ENCODE results near the gene BCL11A. TPM values are rescaled to one million over a fixed set of nuclear protein-coding genes. Genes with fewer than 3 reads are reported as not detected.

Gene BCL11A
- 1 to 10 TPM; 1.5 to 8.8 (median 3.2) TPM for total RNA-seq

DNA sequence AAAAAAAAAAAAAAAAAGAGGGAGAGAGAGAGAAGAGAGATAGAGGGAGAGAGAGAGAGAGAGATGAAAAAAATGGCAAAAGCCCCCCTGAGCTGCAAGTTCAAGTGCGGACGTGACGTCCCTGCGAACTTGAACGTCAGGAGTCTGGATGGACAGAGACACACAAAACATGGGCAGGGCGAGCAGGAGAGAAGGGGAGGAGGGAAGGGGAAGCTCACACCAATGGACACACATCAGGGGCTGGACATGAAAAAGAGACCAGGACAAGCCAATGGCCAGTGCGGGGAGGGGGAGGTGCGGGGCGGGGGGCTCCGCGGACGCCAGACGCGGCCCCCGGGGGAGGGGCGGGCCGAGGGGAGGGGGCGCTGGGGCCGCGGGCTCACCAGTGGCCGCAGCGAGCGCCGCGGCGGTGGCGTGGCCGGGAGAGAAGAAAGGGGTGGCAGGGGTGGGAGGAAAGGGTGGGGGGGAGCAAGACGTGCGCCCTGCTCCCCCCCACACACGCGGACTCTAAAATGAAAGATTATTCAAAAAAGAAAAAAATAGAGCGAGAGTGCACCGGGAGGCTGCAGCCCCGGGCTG is at the start of gene BCL11A:
BCL11A (minus strand) TSS at position 160 of the 579 bp plus-strand sequence. CDS start 384 bp downstream, outside the sequence.
- peak within 1 kb of the TSS in 1 of 2 donors; percentile 3 for H3K27ac ChIP-seq

DNA sequence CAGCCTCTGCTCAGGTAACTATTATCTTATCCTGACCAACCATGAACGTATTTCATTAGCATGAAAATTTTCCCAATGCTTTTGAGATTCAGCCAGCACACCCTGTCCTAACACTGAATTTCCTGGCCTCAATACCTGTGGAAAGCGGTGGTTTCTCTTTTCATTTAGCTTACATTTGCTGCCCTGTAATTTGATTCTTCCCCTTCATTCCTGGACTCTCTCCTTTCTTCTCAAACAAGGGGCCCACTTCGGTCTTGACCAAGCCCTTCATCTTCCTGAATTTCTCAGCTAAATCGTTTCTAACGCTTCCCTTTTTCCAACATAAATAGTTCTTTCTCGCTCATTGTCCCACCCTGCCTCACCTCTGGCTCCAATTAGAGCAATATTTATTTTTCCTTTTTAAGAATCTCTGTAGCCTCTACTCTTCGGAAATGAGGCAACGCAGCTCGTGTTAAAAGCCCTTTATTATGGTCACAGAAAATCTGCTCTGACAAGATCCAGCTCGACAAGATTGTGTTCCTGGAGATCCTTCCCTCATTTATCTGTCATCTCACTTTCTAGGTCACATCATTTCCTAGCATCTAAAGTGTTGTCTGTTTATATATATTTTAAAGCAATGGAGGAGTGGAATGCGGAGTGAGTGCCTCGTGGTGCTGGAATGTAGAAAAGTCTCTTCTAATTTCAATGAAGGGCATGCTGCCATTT is 49.5 kb upstream of the BCL11A start:
- H3K27ac ChIP-seq, result no peak overlapping the region

More for the DNA sequence above, at the start of gene BCL11A:
- peak within 1 kb of the TSS; percentile 39 to 50 for H3K4me3 ChIP-seq
- no peak for DNase-seq
- peaks cover 0 to 29% of the 10 kb centered on the region in 2 donors for H3K4me1 ChIP-seq
- intact Hi-C loops (cut with DNase I; ENCODE audit: low total_unique reads), result no loop called here
- H3K9me3 ChIP-seq, result no peaks in the 10 kb centered on the region
- H3K27me3 ChIP-seq, result peaks cover 12 to 47% of the 10 kb centered on the region in 2 donors
- H3K36me3 ChIP-seq, result no peaks in the 10 kb centered on the region
- TF ChIP-seq POLR2A (IDR thresholded peaks at IDR 0.05), result no peak
- TF ChIP-seq, protein P1, sequence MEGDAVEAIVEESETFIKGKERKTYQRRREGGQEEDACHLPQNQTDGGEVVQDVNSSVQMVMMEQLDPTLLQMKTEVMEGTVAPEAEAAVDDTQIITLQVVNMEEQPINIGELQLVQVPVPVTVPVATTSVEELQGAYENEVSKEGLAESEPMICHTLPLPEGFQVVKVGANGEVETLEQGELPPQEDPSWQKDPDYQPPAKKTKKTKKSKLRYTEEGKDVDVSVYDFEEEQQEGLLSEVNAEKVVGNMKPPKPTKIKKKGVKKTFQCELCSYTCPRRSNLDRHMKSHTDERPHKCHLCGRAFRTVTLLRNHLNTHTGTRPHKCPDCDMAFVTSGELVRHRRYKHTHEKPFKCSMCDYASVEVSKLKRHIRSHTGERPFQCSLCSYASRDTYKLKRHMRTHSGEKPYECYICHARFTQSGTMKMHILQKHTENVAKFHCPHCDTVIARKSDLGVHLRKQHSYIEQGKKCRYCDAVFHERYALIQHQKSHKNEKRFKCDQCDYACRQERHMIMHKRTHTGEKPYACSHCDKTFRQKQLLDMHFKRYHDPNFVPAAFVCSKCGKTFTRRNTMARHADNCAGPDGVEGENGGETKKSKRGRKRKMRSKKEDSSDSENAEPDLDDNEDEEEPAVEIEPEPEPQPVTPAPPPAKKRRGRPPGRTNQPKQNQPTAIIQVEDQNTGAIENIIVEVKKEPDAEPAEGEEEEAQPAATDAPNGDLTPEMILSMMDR (IDR thresholded peaks at IDR 0.05), result no peak

DNA sequence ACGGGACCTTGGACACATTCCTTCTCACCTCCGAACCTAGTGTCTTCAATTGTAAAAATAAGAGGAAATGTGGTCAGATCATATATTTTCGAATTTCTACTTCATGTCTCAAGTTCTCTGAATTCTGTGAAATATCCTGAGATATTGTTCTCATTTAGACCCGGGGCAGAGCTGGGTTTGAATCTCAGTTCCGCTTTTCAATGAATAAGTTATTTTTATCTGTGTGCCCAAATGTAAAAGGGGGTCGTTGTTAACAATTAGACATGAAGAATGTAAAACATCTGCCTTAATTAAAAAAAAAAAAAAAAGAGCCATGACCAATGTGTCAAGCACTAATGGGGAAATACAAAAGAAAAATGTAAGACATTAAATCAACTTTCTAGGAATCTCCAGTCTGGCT is 48.9 kb upstream of the BCL11A start:
- Histone ChIP-seq H3K4me3 (no peak overlapping the region), H3K9me3 (no peaks in the 10 kb centered on the region), H3K27me3 (no peaks in the 10 kb centered on the region), H3K4me1 (no peaks in the 10 kb centered on the region), H3K36me3 (no peaks in the 10 kb centered on the region), H3K27ac (no peak overlapping the region)
- no peak for DNase-seq
- intact Hi-C loops (cut with DNase I; ENCODE audit: low total_unique reads), result no loop called here
- no peak for TF ChIP-seq POLR2A (IDR thresholded peaks at IDR 0.05)
- TF ChIP-seq, protein P1 (IDR thresholded peaks at IDR 0.05), result no peak

More for the DNA sequence above, 49.5 kb upstream of the BCL11A start:
- no peaks in the 10 kb centered on the region for H3K27me3 ChIP-seq
- TF ChIP-seq, protein P1 (IDR thresholded peaks at IDR 0.05), result no peak
- TF ChIP-seq POLR2A (IDR thresholded peaks at IDR 0.05), result no peak
- H3K4me1 ChIP-seq, result no peaks in the 10 kb centered on the region
- intact Hi-C loops (cut with DNase I; ENCODE audit: low total_unique reads), result no loop called here
- no peak for DNase-seq
- no peaks in the 10 kb centered on the region for H3K36me3 ChIP-seq
- no peaks in the 10 kb centered on the region for H3K9me3 ChIP-seq
- no peak overlapping the region for H3K4me3 ChIP-seq

DNA sequence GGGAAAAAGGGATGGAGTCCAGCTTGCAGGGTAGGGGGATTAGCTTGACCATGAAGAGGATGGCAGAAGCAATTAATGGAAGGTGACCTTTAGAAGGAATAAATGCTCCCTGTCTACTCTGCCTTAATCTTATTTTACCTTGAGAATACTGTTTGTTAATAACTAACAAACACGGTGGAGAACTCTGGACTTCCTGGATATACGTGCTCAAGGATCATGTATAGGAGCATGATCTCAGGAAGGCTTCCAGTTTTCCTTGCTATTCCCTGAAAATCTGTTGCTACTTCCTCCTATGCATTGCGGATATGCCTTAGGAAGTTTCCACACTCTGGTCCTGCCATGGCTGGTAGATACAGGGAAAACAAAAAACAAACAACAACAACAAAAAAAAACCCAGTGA is 44.8 kb upstream of the BCL11A start:
- no peaks in the 10 kb centered on the region for H3K27me3 ChIP-seq
- intact Hi-C loops (cut with DNase I; ENCODE audit: low total_unique reads), result no loop called here
- no peak overlapping the region for H3K4me3 ChIP-seq
- TF ChIP-seq, protein P1 (IDR thresholded peaks at IDR 0.05), result no peak
- TF ChIP-seq POLR2A (IDR thresholded peaks at IDR 0.05), result no peak
- H3K27ac ChIP-seq, result no peak overlapping the region
- no peak for DNase-seq
- H3K36me3 ChIP-seq, result no peaks in the 10 kb centered on the region
- no peaks in the 10 kb centered on the region for H3K4me1 ChIP-seq
- no peaks in the 10 kb centered on the region for H3K9me3 ChIP-seq

DNA sequence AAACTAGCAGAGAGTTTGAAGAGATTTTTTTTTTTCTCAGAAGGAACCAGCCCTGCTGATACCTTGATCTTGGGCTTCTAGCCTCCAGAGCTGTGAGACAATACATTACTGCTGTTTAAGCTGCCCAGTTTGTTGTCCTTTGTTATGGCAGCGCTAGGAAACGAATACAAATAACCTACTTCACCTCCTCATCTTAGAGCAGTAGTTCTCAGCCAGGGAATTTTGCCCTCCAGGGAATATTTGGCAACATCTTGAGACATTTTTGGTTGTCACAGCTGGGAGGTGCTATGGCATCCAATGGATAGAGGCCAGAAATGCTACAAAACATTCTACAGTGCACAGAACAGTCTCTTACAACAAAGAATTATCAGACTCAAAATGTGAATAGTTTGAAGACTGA is 43.9 kb upstream of the BCL11A start:
- TF ChIP-seq POLR2A (IDR thresholded peaks at IDR 0.05), result no peak
- TF ChIP-seq, protein P1 (IDR thresholded peaks at IDR 0.05), result no peak
- DNase-seq, result no peak

More for the DNA sequence above, 43.9 kb upstream of the BCL11A start:
- Histone ChIP-seq H3K4me1 (no peaks in the 10 kb centered on the region), H3K27me3 (no peaks in the 10 kb centered on the region), H3K9me3 (peaks cover 0 to 3% of the 10 kb centered on the region in 2 donors), H3K36me3 (no peaks in the 10 kb centered on the region), H3K27ac (no peak overlapping the region), H3K4me3 (no peak overlapping the region)
- intact Hi-C loops (cut with DNase I; ENCODE audit: low total_unique reads), result no loop called here
